Activated CD8-positive, alpha-beta memory T cell treated with anti-CD3 and anti-CD28 coated beads, Interleukin-2, amount 50 U/mL, for 24 hours (primary cell): ENCODE data around the gene TCFL5.
"Not testable (repeated sequence)": the region's sequence is repeated elsewhere in the genome, so short reads cannot be mapped to it uniquely, and the experiment has no call there.

ENCODE experiments used
- DNase-seq: peaks from one replicate; pipeline ENCODE4 v3.0.0-alpha.2; 2020; ENCODE audit errors: extremely low read depth

Gene TCFL5

DNA sequence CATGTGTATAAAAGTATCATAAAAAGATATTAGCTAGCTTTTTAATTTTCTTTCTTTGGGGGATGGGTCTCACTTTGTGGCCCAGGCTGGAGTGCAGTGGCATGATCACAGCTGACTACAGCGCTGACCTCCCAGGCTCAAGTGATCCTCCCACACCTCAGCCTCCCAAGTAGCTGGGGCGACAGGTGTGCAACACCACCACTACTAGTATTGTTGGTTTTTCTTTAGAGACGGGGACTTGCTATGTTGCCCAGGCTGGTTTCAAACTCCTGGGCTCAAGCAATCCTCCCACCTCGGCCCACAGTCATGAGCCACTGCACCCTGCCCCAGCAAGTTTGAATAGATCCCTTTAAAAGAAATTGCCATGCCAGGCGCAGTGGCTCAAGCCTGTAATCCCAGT is 6.5 kb downstream of the TCFL5 start:
- no peak for DNase-seq

DNA sequence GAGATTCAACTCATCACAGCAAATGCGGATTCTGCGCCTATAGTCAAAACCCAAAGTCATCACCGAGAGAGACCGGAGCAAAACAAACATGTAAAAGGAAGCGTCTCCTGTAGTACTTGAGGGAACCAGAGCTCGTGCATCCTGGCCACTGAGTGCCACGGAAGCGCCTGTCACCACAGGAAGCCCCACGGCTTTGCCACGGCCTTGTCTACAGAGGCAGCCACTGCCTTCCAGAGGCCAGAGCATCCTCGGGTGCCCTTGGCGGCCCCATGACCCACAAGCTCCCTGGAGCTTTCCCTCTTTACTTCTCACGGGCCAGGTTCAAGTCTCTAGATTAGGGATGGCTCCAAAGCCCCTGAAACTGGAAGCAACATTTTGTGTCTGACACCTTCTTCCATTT is 7.5 kb downstream of the TCFL5 start:
- no peak for DNase-seq

DNA sequence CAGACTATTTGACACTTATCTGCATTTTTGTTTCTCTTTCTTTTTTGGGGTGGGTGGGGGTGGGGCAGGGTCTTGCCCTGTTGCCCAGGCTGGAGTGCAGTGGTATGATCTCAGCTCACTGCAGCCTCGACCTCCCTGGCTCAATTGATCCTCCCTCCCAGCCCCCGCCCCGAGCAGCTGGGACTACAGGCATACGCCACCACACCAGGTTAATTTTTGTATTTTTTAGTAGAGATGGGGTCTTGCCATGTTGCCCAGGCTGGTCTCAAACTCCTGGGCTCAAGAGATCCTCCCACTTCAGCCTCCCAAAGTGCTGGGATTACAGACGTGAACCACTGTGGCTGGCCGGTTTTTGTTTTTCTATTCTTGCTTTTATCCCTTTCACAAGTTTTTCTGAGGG is 8.3 kb downstream of the TCFL5 start:
- DNase-seq: not testable (repeated sequence)

DNA sequence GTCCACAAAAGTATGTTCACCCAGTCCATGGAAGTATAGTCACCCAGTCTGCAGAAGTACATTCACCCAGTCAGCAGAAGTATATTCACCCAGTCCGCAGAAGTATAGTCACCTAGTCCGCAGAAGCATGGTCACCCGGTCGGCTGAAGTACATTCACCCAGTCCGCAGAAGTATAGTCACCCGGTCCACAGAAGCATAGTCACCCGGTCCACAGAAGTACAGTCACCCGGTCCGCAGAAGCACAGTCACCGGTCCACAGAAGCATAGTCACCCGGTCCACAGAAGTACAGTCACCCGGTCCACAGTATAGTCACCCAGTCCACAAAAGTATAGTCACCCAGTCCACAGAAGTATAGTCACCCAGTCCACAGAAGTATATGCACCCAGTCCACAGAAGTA is 8.8 kb downstream of the TCFL5 start:
- no peak for DNase-seq

DNA sequence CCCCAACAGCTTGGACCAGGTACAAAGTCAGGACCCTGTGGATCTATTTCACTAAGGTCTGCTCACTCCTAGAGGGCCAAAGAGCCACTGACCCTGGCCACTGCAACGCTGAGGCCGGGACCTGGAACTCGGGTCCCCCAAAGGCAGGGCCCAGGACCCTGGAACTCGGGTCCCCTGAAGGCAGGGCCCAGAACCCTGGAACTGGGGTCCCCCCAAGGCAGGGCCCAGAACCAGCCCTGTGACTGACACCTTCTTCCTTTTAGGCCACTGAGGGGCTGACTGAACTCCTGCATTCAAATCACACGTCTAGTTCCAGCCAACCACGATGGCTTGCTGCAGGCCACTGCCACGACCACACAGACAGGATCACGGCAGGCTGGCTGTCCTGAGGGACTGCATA is 9.4 kb downstream of the TCFL5 start:
- DNase-seq: no peak

DNA sequence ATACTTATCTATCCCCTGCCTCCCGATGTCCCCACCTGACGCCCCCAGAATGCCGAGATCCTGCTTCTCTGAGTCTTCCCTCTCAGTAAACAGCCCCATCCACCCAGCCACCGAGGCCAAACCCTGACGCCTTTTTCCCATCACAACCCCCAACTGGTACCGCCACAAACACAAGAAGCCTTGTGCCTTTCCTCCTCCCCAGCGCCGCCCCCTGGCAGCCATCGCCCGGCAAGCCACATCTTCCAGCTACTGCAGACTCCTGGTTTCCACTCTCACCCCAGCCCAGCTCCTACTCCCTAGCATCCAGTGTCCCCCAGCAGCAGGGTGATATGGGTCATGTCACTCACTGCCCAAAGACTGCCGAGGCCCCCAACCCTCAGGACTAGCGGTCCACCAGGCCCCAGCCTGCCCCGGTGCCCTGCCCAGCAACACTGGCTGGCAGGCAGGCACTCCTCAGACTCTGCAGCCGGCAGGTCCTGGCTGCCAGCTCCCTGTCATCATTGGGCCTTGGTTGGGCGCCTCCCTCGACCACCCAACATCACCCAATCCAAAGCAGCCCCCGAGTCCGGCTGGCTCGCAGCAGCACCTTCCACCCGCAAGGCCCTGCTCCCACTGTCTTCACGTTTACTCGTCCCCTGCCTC is 11.2 kb downstream of the TCFL5 start:
- no peak for DNase-seq

DNA sequence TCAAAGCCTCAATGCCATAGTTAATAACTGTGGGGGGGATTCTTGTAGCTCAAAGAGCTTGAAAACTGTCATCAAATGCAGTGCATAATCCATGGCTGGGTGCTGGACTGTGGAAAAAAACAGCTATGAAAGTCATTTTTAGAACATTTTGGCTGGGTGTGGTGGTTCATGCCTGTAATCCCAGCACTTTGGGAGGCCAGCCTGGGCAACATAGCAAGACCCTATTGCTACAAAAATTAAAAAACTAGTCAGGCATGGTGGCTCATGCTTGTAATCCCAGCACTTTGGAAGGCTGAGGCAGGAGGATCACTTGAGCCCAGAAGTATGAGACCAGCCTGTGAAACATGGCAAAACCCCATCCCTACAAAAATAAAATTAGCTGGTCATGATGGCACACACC is 12.2 kb downstream of the TCFL5 start:
- DNase-seq: no peak

DNA sequence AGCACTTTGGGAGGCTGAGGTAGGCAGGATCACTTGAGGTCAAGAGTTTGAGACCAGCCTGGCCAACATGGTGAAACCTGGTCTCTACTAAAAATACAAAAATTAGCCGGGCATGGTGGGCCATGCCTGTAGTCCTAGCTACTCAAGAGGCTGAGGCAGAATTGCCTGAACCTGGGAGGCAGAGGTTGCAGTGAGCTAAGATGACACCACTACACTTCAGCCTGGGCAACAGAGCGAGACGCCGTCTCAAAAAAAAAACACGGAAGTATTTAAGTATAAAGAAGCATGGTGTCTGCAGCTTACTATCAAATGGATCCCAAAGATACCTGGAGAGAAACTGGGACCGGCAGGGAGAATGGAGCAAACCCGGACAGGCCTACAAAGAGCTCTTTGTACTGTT is 12.7 kb downstream of the TCFL5 start:
- not testable (repeated sequence) for DNase-seq

DNA sequence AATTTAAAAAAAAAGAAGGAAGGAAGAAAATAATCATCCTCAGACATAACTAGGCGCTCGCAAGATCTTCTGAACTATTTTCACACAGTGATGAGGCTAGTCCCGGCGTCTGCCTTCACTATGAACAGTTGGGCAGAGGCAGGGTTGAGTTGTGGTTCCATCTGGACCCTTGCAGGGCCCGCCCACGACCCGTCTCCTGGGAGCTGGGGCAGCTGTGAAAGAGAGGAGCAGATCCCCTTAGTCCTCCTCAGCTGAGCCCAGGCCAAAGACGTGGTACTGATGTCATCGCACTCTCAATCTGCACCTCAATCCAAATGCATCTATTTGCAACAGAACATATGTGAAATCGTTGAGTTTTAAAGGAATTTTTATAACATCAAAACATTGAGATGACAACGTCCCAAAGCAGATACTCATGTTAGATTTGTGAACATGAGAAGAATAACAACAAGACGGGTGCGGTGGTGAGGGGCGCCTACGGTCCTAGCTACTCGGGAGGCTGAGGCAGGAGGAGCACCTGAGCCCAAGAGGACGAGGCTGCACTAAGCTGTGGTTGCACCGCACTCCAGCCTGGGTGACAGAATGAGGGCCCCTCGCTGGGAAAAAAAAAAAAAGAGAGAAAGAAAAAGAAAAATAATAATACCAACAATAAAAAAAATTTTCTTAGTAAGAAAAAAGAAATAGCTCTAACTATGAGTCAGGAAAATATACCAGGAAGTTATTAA is 15.3 kb downstream of the TCFL5 start:
- DNase-seq: no peak

DNA sequence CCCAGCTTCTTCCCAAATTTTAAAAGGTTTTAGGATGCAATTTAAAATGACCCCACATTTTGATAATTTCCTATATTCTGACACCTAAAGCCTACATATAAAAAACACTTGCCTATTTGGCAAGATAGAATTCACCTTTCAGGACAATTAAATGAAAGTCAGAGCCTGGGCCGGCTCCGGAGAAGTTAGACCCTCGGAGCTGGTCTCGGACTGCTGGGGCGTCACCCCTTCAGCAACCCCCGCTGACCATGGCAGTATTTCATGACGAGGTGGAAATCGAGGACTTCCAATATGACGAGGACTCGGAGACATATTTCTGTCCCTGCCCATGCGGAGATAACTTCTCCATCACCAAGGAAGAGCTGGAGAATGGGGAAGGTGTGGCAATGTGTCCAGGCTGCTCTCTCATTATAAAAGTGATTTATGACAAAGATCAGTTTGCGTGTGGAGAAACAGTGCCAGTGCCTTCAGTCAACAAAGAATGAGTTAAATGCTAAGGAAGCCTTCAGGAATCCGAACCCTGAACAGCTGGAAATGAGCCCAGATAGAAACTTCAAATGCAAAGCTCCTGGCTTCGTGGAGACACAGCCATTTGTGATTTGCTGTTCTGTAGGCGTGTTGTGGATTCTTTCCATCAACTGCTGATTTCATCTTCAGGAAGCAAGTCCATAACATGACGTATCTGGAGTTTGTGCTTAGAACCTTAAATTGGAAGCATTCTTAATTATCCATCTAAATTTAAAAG is 16.0 kb downstream of the TCFL5 start:
- DNase-seq: no peak

DNA sequence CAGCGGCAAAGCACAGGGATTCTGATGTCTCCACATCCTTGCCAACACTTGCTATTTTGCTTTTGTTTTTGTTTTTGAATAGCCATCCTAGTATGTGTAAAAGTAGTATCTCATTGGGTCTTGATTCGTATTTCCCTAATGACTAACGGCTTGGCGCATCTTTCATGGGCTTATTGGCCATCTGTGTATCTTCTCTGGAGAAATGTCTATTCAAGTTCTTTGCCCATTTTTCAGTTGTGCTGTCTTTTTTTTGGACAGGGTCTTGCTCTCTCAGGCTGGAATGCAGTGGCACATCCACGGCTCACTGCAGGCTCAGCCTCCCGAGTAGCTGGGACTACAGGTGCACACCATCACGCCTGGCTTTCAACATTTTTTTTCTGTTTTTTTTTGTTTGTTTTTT is 17.4 kb downstream of the TCFL5 start:
- DNase-seq: no peak

DNA sequence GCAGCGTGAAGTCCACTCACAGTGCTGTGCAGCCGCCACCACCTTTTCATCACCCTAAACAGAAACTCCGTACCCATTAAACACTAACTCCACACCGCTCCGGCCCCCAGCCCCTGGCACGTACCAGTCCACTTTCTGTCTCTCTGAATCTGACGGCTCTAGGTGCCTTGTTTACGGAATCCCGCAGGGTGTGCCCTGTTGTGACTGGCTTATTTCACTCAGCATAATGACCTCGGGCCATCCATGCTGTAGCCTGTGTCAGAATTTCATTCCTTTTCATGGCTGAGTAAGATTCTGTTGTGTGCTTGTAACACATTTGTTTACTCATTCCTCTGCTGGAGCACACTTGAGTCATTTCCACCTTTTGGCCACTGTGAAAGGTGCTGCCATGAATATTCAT is 18.0 kb downstream of the TCFL5 start:
- DNase-seq: no peak

DNA sequence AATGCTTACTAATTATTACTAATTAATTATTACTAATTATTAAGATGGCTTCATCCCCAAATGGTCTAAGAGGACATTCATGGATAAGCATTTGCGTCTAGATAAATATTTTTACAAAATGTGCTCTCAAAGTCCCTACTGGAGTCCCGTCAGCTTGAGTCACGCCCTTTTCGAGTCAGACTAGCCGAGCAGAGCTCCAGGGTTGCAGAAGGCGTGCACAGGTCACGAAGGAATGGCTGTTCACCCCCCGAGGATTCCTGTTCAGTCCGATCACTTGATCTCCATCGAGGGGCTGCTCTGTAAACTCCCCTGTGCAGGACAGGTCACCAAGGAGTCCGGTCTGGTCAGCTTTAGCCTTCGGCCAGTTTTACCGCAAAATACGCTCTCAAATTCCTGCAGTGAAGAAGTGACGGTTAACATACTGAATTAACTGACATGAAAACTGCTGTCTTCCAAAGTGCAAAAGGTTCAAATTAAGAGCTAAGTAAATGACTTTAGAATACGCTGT is 19.9 kb downstream of the TCFL5 start:
- no peak for DNase-seq

DNA sequence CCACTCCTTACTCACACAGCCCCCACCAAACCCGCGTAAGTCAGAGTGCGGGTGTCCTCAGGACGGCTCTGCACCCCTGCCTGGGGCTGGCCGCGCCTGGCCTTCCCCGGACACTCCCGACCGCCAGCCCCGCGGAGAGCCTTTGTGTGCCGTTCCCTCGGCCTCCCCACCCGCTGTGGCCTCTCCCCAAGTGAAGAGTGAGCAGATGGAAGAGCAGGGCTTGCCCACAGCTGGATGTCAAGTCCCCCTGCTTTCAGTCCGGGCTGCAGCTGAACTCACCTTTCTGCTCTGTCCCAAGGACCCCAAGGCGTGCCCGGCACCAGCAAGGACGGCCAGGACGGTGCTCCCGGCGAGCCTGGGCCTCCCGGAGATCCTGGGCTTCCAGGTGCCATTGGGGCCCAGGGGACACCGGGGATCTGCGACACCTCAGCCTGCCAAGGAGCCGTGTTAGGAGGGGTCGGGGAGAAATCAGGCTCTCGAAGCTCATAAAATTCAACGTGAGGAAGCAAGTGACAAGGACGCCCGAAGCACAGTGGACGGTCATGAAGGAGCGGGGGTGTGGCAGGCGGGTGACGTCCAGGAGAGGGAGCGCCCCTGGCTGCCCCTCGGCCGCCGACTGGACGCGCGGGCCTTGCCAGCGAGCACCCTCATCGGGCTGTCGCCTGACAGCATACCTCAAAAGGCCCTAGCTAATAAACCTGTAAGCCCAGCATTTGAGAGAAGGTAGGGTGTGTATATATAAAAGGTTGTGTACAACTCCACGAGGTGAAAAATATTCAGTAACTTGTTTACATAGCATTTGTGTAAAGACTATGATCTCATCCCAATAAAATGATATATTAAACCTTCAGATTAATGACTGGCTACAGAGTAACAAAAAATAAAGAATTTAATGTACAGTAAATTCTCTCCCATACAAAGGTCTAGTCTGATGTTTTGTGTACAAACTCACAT is 21.1 kb downstream of the TCFL5 start:
- DNase-seq: no peak

DNA sequence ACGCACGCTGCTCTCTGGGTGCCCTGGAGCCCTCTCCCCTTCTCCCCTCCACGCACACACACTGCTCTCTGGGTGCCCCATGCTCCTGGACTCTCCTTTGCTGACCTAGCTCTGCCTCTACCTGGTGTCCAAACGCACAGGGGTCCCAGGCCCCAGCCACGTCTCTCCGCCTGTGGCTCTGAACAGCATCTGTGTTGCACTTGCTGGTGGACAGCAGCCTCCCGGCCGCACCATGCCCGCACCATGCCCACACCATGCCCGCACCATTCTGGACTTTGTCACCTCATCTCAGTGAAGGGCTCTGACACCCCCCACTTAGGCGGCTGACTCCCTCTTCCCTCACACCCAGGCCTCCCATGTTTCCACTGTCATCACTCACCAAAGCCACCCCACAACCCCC is 21.8 kb downstream of the TCFL5 start:
- DNase-seq: no peak

DNA sequence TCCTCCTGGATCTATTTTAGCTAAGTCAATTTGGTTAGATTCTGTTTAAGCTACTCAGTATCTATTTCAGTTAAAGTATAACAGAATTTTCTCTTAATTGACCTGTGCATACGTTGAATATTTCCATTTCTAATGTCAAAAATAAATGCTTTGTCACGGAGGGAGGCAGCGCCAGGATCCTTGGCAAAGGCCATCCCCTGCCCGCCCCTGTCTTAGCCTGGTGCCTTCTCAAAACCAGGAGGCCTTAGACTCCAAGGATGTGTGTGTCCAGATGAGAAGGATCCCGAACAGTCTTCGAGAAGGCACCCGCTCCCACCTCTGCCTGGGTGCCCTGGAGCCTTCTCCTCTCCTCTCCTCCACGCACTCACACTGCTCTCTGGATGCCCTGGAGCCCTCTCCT is 22.4 kb downstream of the TCFL5 start:
- no peak for DNase-seq

DNA sequence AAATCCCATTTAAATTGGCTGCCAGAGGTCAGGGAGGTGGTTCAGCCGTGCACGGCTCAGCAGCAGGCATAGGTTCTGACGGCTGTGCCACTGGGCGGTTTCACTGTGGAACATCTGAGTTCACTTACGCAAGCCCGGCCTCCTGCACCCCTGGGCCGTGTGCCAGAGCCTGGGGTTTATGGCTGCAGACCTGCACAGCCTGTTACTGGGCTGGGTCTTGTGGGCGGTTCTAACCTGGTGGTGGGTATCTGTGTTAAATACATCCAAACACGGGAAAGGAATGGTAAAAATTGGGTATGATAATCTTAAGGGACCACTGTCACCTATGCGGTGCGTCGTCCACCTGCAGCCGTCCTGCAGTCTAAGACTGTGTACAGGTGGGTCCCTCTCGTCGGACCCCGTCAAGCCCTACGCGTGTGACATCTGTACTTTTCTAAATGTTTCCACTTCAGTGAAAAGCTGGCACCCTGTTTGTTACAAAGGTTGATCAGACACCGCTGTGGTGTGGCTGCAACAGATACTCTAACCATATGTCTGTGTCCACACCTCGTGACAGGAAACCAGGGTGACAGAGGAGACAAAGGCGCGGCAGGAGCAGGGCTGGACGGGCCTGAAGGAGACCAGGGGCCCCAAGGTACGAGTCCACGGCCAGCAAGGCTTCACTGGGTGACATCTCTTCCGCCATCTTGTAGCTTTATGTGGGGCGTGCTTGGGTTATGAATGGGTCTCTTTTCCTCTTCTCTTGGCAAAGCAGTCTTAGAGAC is 23.3 kb downstream of the TCFL5 start:
- no peak for DNase-seq

DNA sequence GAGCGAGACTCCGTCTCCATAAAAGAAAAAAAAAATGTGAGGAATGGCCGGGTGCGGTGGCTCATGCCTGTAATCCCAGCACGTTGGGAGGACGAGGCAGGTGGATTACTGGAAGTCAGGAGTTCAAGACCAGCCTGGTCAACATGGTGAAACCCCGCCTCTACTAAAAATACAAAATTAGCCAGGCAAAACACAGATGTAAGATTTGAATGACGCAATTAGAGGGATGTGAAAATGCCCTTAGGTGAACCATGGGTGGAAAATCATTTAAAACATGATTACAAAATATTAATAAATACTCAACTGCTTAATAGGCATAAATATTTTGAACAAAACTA is 23.9 kb downstream of the TCFL5 start:
- no peak for DNase-seq

DNA sequence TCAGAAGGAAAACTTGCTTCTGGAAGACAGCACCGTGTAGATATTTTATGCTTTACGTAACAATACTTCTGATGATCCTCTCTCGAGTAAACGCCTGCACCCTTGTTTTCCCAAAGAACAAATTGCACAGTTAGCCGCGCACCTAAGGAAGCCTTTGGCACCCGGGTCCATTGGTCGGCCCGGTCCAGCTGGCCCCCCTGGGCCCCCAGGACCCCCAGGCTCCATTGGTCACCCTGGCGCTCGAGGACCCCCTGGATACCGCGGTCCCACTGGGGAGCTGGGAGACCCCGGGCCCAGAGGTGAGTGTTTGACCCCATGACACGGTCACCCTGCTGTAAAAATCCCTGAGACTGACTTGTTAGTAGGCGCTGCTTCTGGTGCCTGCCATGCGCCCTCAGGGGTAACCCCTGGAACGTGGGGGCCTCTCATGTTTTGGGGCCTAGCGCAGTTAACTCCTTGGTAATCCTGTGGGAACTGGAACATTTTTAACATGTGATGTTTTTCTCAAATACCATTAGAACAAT is 24.6 kb downstream of the TCFL5 start:
- no peak for DNase-seq

DNA sequence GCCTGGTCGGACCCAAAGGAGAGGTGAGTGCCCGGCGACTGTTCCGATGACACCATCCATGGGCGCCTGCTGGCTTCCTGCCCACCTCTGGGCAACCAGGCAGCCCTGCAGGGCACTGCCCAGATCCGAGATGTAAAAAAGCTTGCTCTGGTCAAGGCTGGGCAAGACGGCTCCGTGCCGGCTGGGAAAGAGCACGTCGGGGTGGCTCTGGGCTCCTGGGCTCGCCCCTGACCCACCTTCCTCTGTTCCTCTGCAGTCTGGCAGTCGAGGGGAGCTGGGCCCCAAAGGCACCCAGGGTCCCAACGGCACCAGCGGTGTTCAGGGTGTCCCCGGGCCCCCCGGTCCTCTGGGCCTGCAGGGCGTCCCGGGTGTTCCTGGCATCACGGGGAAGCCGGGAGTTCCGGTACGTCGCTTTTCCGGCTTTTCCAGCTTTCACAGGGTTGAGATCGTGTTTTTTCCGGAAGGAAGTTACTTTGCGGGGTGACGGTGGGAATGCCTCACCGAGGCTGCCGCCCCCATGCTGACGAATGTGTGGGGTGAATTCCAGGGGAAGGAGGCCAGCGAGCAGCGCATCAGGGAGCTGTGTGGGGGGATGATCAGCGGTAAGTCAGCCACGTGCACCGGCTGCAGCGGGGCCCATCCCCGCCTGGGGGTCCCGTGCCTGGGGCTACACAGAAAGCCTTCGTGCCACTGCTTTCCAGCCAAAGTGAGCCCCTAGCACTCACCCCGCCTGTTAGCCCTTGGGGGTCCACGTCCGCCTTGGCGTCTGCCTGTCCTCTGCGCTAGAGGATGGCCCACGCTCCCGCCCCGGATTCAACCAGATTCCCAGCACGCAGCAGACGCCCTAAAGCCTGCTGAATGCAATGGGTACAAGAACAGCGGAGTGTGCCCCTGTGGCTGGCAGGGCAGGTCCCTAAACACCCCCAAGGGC is 25.4 kb downstream of the TCFL5 start:
- no peak for DNase-seq
